ENCODE data around the gene HTR3E.
A peak's percentile ranks its signal among the peaks of the same experiment; 100 is the strongest.

HTR3E gene

DNA sequence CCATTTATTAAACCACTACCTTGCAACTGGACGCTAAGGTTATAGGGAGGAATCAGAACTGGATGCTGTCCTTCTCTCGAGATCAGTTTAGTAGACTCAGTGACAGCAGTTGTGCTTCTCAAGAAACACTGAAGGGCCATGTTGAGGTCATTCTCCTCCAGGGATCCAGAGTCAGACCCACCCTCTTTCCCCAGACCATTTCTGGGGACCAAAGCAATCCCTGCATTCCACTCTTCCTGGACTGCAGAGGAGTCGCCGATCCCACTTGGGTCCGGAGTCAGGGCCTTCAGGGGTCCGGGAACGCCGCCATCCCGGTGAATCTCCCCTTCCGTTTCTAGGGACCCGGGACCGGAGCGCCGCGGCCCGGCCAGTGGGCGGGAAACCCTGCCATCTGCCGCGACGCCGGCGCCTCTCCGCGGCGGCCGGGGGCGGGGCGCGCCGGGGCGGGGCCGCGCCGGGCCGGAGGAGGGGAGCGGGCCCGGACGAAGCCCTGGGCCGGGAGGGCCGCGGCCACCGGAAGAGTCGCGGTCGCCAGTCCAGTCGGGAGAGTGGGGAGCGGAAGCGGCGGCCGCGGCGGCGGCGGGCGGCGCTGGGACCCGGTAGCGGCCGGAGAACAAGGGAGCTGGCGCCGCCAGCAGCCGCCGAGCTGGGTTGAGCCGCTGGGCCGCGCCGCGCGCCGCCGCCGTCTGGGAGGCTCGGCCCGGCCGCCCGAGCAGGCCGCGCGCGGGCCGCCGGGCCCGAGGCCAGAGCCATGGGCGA, 58.2 kb downstream of the HTR3E start, which contains the start of gene DVL3:
TSS of gene DVL3 (plus strand) at position 493 of the 759 bp plus-strand sequence. CDS start at position 752, 259 bp downstream.
- peak in 1 of 3 donors; percentile 19 for DNase-seq (ENCODE audit: low read depth in 3 of 3, low spot score in 1 of 3)

DNA sequence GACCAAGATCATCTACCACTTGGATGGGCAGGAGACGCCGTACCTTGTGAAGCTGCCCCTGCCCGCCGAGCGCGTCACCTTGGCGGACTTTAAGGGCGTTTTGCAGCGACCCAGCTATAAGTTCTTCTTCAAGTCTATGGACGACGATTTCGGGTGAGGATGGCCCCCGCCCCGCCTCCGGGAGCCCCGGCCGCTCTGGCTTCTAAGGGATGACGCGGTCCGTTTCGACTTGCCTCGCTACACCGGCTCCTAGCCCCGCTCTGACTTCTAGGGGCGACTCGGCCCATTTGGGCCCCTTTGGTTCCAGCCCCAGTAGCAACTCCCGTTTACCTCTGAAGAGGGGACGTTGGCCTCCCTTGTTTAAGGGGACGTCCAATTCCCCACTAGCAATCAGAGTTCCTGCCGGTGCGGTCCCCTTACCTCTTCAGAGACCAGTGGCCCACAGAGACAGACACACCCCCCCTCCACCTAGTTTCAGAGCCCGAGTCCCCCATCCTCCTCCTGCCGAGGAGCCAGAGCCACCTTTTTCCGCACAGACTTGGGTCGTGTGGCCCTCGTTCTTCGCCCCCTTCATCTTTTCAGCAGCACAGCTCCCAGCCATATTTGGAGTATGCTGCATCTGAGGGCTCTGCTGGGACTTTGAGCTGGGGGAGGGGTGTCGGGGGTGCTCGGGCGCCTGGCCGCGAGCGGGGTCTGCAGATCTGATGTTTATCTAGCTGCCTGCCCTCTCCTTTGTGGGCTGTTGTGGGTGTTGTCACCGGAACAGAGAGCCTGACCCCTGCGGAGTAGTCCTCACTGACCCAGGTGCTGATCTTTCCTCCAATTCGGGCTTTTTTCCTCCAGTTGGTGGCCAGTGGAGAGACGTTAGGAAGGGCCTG, 59.0 kb downstream of the HTR3E start:
- DNase-seq (ENCODE audit: low read depth in 3 of 3, low spot score in 1 of 3): peak in 1 of 3 donors; percentile 27

DNA sequence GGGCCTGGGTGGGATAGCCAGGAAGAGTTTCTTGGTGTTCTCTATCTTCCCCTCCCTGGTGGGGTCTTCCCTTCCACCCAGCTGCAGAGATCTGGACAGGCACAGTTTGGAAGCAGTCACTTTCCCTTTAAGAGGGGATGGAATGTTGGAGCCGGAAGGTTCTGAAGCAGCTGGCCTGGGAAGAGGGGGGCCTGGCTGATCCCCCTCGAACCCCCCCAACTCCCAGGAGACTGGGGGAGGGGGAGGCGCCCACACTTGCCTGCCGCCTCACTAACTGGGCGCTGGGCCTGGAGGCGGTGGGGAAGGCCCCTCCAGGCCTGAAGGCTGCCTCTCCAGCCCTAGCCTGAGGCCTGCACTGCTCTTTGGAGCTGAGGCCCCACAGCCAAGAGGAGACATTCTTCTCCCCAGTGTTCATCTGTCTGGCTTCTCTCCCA, 59.7 kb downstream of the HTR3E start:
- no peak for DNase-seq (ENCODE audit: low read depth in 3 of 3, low spot score in 1 of 3)

All from stimulated activated CD4-positive, alpha-beta T cell treated with anti-CD3 and anti-CD28 coated beads, TNF-alpha, amount 100 ng/mL, for 1 hour (primary cell).